Psoas muscle (tissue), 8 donors: ENCODE data around the gene SNAP25. TPM values are rescaled to one million over a fixed set of nuclear protein-coding genes. Genes with fewer than 3 reads are reported as not detected.

Experiments
- ATAC-seq, 4 donors: fragments of 200-7000 bp; cut with Tn5 transposase; one replicate each; pipeline ENCODE4 v1.9.1; 2020; ENCODE audit warnings: moderate library complexity in 3 of 4, mild to moderate bottlenecking in 2 of 4
- DNase-seq, 2 donors: peaks; one replicate each; pipeline ENCODE4 v3.0.0-alpha.2; 2020
- H3K27ac ChIP-seq: fragments of 200-600 bp; one replicate; pipeline ENCODE4 v1.8.0; 2022
- H3K27me3 ChIP-seq, 3 donors: fragments of 200-600 bp in 1 of 3; one replicate each; pipeline versions ENCODE4 v1.6.1 to v1.8.0; 2013 to 2022; ENCODE audit warnings: low read length in 2 of 3, mild to moderate bottlenecking in 2 of 3, moderate library complexity in 1 of 3; ENCODE audit not compliant: insufficient read depth in 3 of 3
- H3K36me3 ChIP-seq, 2 donors: fragments of 200-600 bp in 1 of 2; one replicate each; pipeline versions ENCODE4 v1.6.1 to v1.8.0; 2013 to 2022; ENCODE audit warnings: low read depth in 1 of 2, mild to moderate bottlenecking in 1 of 2, moderate library complexity in 1 of 2; ENCODE audit not compliant: insufficient read depth in 1 of 2
- H3K4me1 ChIP-seq: fragments of 200-600 bp; one replicate; pipeline ENCODE4 v1.8.0; 2022
- H3K4me3 ChIP-seq: fragments of 200-600 bp; one replicate; pipeline ENCODE4 v1.8.0; 2022; ENCODE audit warnings: mild to moderate bottlenecking
- H3K9me3 ChIP-seq: fragments of 200-600 bp; one replicate; pipeline ENCODE4 v1.8.0; 2022
- WGBS, 3 donors: extraction: QIAGEN DNeasy Blood & Tissue Kit; methylation state at CpG; one replicate each; pipeline versions ENCODE4 v1.1.6 to v1.1.7; 2013; 5-methylcytosine and 5-hydroxymethylcytosine counted together
- intact Hi-C, 2 donors: fragments of 100-400 bp; cut with DNase I; formaldehyde crosslinking; loops; one replicate each; pipeline versions ENCODE4 v1.11.0 to v1.14.2; 2022
- polyA plus RNA-seq, 3 donors: library from polyadenylated mRNA; stranded (reverse); fragments of 200-250 nt; gene quantifications; one replicate each; pipeline ENCODE4 v1.2.3, GENCODE V29; 2013
- total RNA-seq, 4 donors: library from RNA; stranded (reverse); fragmentation: NEBNext Ultra II Directional in 2 of 4; extraction: Animal tissue kit (Norgen Biotek cat#: 25700) in 2 of 4; gene quantifications; one replicate each; pipeline versions ENCODE4 v1.2.1 to v1.2.4, GENCODE V29; 2021 to 2023
- TF ChIP-seq, protein P1 (sequence below): fragments of 200-600 bp; IDR thresholded peaks from one replicate; pipeline ENCODE4 v1.8.0; 2022; ENCODE audit warnings: antibody characterized with exemption
- donor health status: healthy with polysubstance abuse.
- donor health status: DM: no; HTN: no; CAD: no; lungs with moderate emphysema.
- donor health status: Bipolar disorder and iron deficiency.
- donor health status: healthy.
- donor health status: DM: yes; HTN: yes; CAD: no.
- donor health status: DM: no; HTN: no; CAD: no.
- donor health status: DM: no; HTN: no; CAD: no.
- donor health status: DM: yes; HTN: yes; CAD: no.

Gene SNAP25
- total and polyA plus RNA-seq, 7 donors = 0.07 to 0.75 TPM; not detected in 5

- intact Hi-C loops = no loop called here
- DNase-seq (no peak), ATAC-seq (no peak)
- H3K36me3 ChIP-seq = no peaks in the 10 kb centered on the region
- TF ChIP-seq, protein P1, sequence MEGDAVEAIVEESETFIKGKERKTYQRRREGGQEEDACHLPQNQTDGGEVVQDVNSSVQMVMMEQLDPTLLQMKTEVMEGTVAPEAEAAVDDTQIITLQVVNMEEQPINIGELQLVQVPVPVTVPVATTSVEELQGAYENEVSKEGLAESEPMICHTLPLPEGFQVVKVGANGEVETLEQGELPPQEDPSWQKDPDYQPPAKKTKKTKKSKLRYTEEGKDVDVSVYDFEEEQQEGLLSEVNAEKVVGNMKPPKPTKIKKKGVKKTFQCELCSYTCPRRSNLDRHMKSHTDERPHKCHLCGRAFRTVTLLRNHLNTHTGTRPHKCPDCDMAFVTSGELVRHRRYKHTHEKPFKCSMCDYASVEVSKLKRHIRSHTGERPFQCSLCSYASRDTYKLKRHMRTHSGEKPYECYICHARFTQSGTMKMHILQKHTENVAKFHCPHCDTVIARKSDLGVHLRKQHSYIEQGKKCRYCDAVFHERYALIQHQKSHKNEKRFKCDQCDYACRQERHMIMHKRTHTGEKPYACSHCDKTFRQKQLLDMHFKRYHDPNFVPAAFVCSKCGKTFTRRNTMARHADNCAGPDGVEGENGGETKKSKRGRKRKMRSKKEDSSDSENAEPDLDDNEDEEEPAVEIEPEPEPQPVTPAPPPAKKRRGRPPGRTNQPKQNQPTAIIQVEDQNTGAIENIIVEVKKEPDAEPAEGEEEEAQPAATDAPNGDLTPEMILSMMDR = no peak
- no peaks in the 10 kb centered on the region for H3K9me3 ChIP-seq
- no peaks in the 10 kb centered on the region for H3K27me3 ChIP-seq
- H3K4me3 ChIP-seq = no peak overlapping the region
- H3K27ac ChIP-seq = no peak overlapping the region
- WGBS, 3 donors = 32 to 53% (median 33%) methylated on average over 3 of the region's 3 CpGs
- H3K4me1 ChIP-seq = no peaks in the 10 kb centered on the region
Measured at GRCh38 chr20:10178727-10179313, 39.8 kb upstream of the SNAP25 start.

GRCh38 chr20:10179574-10180298 is 38.9 kb upstream of the SNAP25 start:
- Histone ChIP-seq H3K27ac (no peak overlapping the region), H3K9me3 (no peaks in the 10 kb centered on the region), H3K4me3 (no peak overlapping the region), H3K4me1 (no peaks in the 10 kb centered on the region), H3K36me3 (no peaks in the 10 kb centered on the region), H3K27me3 (no peaks in the 10 kb centered on the region)
- TF ChIP-seq, protein P1 = peak; percentile 5
- WGBS, 3 donors = 83 to 85% (median 84%) methylated on average over 4 of the region's 4 CpGs
- intact Hi-C loops = no loop called here
- ATAC-seq = no peak
- no peak for DNase-seq

GRCh38 chr20:10180651-10181235 is 37.9 kb upstream of the SNAP25 start:
- WGBS, 3 donors = 44 to 49% (median 45%) methylated on average over 2 of the region's 2 CpGs
- TF ChIP-seq, protein P1 = no peak

DNA sequence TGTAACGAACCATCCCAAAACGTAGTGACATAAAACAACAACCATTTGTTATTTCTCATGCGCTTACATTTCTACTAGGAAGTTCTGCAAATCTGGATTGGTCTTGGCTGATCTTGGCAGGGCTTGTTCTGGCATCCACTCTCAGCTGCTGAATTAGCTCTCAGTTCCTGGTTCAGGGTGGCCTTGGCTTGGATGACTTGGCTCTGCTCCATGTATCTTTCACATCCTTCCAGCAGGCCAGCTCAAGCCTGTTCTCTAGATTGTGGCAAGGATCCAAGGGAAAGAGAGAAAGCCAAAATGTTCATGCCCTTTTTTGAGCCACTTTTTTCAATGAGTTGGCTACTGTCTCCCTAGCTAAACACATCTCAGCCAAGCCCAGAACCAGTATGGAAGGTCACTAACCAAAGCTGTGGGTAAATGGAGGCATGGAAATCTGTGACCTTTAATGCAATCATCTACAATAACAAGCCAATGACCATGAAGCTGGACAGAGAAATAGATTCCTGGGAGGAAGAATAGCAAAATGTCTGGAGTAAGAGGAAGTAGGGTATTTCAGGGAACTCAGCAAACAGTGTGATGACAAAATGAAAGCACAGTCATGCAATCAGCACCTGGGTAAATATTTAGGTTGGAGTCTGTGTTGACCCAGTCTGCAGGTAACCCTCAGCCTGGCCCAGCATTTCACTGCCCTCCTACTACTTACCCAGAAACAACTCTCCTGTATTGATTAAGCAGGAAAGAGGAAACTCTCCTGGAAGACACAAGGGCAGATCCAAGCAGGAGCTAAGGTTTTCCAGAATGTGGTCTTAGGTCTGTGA is 32.7 kb upstream of the SNAP25 start:
- DNase-seq (no peak), ATAC-seq (no peak)
- Histone ChIP-seq H3K4me1 (no peaks in the 10 kb centered on the region), H3K4me3 (no peak overlapping the region), H3K27me3 (no peaks in the 10 kb centered on the region), H3K9me3 (peaks cover 9% of the 10 kb centered on the region), H3K27ac (no peak overlapping the region), H3K36me3 (no peaks in the 10 kb centered on the region)
- TF ChIP-seq, protein P1 = no peak
- intact Hi-C loops = no loop called here
- WGBS, 3 donors = 30 to 47% (median 34%) methylated on average over 3 of the region's 3 CpGs

More at GRCh38 chr20:10180651-10181235, 37.9 kb upstream of the SNAP25 start:
- Histone ChIP-seq H3K4me3 (no peak overlapping the region), H3K36me3 (no peaks in the 10 kb centered on the region), H3K9me3 (peaks cover 9% of the 10 kb centered on the region), H3K27me3 (no peaks in the 10 kb centered on the region), H3K4me1 (no peaks in the 10 kb centered on the region), H3K27ac (no peak overlapping the region)
- intact Hi-C loops = no loop called here
- no peak for DNase-seq
- ATAC-seq = no peak
